Measurements from ENCODE around the gene CAV2. TPM values are rescaled to one million over a fixed set of nuclear protein-coding genes. Genes with fewer than 3 reads are reported as not detected.

CAV2 gene
- total RNA-seq, 6 experiments from 2014 or later = 12.5 to 51.0 (median 36.0) TPM

DNA sequence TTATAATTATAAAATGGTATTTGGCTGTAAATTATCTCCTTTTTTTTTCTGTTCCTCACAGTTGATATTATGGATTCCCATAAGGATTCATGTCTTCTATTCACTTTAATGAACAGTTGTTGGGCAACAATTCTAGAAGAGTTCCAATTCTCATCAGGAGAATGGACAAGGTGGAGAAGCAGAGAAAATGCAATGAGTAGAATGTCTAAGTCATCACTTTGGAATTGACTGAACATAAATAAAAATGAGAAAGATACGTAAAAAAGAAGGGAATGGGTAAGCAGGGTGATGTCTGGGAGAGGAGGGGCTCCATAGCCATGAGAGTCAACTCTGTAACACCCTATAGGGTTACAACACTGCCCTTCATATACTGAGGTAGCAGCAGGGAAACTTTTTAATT lies 1.8 kb upstream of the CAV2 start:
- DNase-seq (no peak), ATAC-seq (no peak)
- TF ChIP-seq POLR2A (IDR thresholded peaks at IDR 0.05) = no peak
- TF ChIP-seq, protein P1, sequence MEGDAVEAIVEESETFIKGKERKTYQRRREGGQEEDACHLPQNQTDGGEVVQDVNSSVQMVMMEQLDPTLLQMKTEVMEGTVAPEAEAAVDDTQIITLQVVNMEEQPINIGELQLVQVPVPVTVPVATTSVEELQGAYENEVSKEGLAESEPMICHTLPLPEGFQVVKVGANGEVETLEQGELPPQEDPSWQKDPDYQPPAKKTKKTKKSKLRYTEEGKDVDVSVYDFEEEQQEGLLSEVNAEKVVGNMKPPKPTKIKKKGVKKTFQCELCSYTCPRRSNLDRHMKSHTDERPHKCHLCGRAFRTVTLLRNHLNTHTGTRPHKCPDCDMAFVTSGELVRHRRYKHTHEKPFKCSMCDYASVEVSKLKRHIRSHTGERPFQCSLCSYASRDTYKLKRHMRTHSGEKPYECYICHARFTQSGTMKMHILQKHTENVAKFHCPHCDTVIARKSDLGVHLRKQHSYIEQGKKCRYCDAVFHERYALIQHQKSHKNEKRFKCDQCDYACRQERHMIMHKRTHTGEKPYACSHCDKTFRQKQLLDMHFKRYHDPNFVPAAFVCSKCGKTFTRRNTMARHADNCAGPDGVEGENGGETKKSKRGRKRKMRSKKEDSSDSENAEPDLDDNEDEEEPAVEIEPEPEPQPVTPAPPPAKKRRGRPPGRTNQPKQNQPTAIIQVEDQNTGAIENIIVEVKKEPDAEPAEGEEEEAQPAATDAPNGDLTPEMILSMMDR (IDR thresholded peaks at IDR 0.05) = no peak
- H3K4me1 ChIP-seq = peaks cover 0 to 15% (median 5%) of the 10 kb centered on the region in 4 donors
- no peaks in the 10 kb centered on the region for H3K36me3 ChIP-seq
- 71% methylated on average over 1 of the region's 1 CpG for WGBS (ENCODE audit: insufficient coverage, low coverage, low lambda C conversion rate, missing lambda C conversion rate)
- intact Hi-C loops (cut with DNase I) = no loop called here
- H3K4me3 ChIP-seq = no peak overlapping the region
- no peaks in the 10 kb centered on the region for H3K9me3 ChIP-seq
- H3K27me3 ChIP-seq = no peaks in the 10 kb centered on the region
- no peak overlapping the region for H3K27ac ChIP-seq

DNA sequence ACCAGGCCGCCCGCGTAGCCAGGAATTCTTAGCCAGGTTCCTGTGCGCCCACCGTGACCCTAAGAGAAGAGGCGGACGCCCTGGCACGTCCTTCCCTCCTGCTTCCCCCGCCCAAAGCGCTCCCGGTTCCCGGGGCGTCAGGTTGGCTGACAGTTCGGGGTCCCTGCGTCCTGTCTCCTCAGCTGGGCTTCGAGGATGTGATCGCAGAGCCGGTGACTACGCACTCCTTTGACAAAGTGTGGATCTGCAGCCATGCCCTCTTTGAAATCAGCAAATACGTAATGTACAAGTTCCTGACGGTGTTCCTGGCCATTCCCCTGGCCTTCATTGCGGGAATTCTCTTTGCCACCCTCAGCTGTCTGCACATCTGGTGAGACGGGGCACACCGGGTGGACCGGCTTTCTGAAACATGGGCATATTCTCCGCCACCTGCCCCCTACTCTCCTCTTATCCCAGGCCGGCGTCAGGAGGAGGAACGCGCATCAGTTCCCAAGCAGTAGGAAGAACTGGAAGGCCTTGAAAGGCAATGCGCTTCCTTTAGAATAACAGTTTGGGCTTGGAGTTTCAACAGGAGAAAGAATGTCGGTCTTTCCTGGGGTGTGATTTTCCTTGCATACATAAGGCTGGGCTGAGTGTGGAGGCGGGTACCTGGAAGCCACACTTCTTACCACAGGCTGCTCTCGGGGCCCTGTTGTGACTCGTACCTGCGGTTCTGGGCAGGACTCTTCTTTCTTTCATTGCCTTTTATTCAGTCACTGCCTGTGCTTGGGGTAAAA lies 728 bp downstream of the CAV2 start:
- TF ChIP-seq POLR2A (IDR thresholded peaks at IDR 0.05) = no peak
- TF ChIP-seq, protein P1 (IDR thresholded peaks at IDR 0.05) = no peak
- Histone ChIP-seq H3K27ac (peak overlapping the region; percentile 72 to 91 (median 91)), H3K27me3 (no peaks in the 10 kb centered on the region), H3K36me3 (no peaks in the 10 kb centered on the region), H3K4me1 (peaks cover 0 to 18% (median 7%) of the 10 kb centered on the region in 4 donors), H3K9me3 (no peaks in the 10 kb centered on the region), H3K4me3 (peak overlapping the region; percentile 70 to 86 (median 77))
- peak in 2 of 3 donors; percentile 32 to 52 for DNase-seq
- peak; percentile 27 to 34 (median 28) for ATAC-seq
- WGBS (ENCODE audit: insufficient coverage, low coverage, low lambda C conversion rate, missing lambda C conversion rate) = 1% methylated on average over 16 of the region's 36 CpGs
- intact Hi-C loops (cut with DNase I) = no loop called here

DNA sequence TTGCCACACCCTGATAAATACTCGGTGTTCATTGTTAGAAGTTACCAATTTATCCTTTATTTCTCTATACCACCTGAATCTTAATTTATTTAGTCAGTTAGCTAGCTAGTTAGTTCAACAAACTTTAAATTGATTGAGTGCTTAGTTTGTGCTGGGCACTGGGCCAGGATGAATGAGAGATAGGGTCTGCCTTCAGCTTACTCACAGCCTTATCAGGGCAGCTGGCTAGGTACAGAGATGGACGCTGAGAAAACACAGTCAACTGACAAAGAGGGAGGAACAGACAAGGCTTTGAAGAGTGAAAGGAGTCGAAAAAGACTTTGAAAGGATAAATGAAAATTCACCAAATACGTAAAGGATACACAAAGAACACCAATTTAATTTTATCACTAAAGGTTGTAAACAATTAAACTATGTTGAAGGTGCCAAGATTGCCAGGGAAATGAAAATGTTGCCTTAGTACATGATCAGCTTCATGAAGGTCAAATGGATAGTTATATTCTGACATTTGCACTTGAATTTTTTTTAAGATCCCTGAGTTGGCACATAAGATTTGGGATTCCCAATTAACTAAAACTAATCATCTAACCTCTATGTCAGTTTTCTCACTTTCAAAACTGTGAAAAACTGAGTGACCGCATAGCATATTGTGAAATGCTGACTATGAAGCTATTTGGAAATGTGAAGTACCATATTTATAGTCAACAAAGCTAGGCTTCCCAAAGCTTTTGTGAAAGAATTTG lies 2.1 kb downstream of the CAV2 start:
- no peak for TF ChIP-seq POLR2A (IDR thresholded peaks at IDR 0.05)
- TF ChIP-seq, protein P1 (IDR thresholded peaks at IDR 0.05) = no peak
- WGBS (ENCODE audit: insufficient coverage, low coverage, low lambda C conversion rate, missing lambda C conversion rate) = 13% methylated on average over 5 of the region's 5 CpGs
- Histone ChIP-seq H3K4me3 (peak overlapping the region in 2 of 3 donors; percentile 77 to 86), H3K36me3 (peaks cover 0 to 4% (median 0%) of the 10 kb centered on the region in 4 donors), H3K27me3 (no peaks in the 10 kb centered on the region), H3K27ac (peak overlapping the region; percentile 26 to 91 (median 91)), H3K9me3 (no peaks in the 10 kb centered on the region), H3K4me1 (peaks cover 0 to 18% (median 7%) of the 10 kb centered on the region in 4 donors)
- ATAC-seq (peak in 2 of 4 donors; percentile 39 to 54), DNase-seq (peak in 2 of 3 donors; percentile 55 to 67)
- intact Hi-C loops (cut with DNase I) = no loop called here

DNA sequence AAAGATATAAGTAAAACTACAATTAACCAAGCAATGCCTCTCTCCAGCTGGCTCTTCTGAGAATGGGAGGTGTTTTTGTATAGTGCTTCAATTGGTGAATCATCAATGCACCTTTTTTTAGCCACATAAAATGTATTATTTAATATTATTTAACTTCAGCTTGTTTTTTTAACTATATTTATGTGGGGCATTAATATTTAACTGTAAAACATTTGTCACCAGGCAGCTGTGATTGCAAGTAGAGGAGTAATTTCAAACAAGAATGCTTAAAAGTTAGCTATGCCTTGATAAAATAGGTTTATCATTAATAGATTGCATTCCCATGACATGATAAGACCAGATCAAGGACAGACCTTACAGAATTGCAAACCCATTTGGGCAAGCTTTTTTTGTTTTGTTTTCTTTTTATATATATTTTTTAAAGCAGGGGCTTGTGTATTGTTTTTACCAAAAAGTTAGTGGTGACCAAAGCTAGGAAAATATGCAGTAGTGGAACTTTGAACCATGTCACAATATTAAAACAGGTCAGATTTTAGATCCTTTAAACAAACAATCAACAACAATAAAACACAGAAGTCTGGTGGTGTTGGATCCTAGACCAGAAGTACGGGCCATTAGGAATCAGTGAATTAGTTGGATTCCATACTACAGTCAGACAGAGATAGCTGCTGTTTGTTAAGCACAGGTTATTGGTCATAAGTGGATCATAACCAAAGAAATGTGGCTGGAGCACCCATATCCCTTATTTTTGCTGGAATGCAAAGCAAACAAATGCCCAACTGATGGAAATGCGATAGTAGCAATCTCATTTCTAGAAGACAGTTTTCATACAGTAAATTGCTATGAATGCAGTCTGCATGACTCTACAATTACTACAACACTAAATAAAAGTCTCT lies 2.9 kb downstream of the CAV2 start:
- Histone ChIP-seq H3K27ac (peak overlapping the region; percentile 26 to 91 (median 91)), H3K4me1 (peaks cover 0 to 18% (median 7%) of the 10 kb centered on the region in 4 donors), H3K9me3 (no peaks in the 10 kb centered on the region), H3K4me3 (peak overlapping the region in 1 of 3 donors; percentile 1), H3K36me3 (peaks cover 0 to 4% (median 0%) of the 10 kb centered on the region in 4 donors), H3K27me3 (no peaks in the 10 kb centered on the region)
- TF ChIP-seq, protein P1 (IDR thresholded peaks at IDR 0.05) = no peak
- no peak for TF ChIP-seq POLR2A (IDR thresholded peaks at IDR 0.05)
- ATAC-seq (peak in 3 of 4 donors; percentile 8 to 42 (median 20)), DNase-seq (no peak)
- intact Hi-C loops (cut with DNase I) = no loop called here
- WGBS (ENCODE audit: insufficient coverage, low coverage, low lambda C conversion rate, missing lambda C conversion rate) = 21% methylated on average over 2 of the region's 2 CpGs

Measured in right lobe of liver (tissue), 6 donors.